ENCODE measurements around the gene ARRB1.
A peak's percentile ranks its signal among the peaks of the same experiment; 100 is the strongest.
"Not testable (repeated sequence)": the region's sequence is repeated elsewhere in the genome, so short reads cannot be mapped to it uniquely, and the experiment has no call there.

Gene ARRB1

GRCh38 chr11:75333807-75334140 lies 17.7 kb downstream of the ARRB1 start:
- no peak overlapping the region for H3K27ac ChIP-seq
- TF ChIP-seq ZFX (IDR thresholded peaks at IDR 0.05; ENCODE audit: borderline replicate concordance) (no peak), CTCF (IDR thresholded peaks at IDR 0.05) (no peak)

- TF ChIP-seq CTCF (IDR thresholded peaks at IDR 0.05) = no peak
- TF ChIP-seq ZFX (IDR thresholded peaks at IDR 0.05; ENCODE audit: borderline replicate concordance) = no peak
- H3K27ac ChIP-seq = no peak overlapping the region
Observed at GRCh38 chr11:75333022-75333806, 18.2 kb downstream of the ARRB1 start.

- not testable (repeated sequence) for H3K27ac ChIP-seq
Observed at GRCh38 chr11:75331761-75332160, 19.7 kb downstream of the ARRB1 start.

DNA sequence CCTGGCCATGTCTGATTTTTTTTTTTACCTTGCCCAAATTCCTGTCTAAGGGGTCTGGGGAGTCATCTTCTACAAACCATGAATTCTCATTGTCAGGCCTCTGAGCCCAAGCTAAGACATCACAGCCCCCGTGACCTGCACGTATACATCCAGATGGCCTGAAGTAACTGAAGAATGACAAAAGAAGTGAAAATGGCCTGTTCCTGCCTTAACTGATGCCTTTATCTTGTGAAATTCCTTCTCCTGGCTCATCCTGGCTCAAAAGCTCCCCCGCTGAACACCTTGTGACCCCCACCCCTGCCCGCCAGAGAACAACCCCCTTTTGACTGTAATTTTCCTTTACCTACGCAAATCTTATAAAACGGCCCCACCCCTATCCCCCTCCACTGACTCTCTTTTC lies 20.2 kb downstream of the ARRB1 start:
- peak overlapping the region; percentile 59 for H3K27ac ChIP-seq

DNA sequence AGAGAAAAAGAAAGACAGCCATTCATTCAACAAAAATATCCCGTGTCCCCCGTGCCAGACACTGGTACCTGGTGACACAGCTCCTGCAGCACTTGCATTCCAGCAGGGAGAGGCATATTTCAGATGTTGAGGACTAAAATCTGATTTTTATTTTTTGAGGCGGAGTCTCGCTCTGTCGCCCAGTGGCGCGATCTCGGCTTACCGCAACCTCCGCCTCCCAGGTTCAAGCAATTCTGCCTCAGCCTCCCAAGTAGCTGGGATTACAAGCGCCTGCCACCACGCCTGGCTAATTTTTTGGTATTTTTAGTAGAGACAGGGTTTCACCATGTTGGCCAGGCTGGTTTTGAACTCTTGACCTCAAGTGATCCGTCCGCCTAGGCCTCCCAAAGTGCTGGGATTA lies 20.6 kb downstream of the ARRB1 start:
- peak overlapping the region; percentile 59 for H3K27ac ChIP-seq

DNA sequence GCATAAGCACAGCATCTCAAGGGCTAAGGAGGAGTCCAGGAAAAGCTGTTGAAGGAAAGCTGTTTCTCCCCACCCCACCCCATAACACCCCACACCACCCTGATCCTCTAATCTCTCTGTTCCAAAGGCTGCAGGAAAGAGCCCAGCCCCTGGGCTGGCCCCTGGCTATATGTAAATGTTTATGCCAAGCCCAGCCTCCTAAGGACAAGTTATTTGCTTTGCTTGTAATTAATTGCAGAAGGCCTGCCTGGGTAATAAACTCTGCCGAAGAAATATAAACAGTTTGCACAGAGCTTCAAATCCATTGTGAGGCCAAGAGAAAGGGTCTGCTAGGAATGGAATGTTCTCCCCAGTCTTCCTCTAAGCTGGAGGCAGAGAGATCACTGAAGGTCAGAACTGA lies 21.2 kb downstream of the ARRB1 start:
- TF ChIP-seq CTCF (IDR thresholded peaks at IDR 0.05) = no peak
- TF ChIP-seq ZFX (IDR thresholded peaks at IDR 0.05; ENCODE audit: borderline replicate concordance) = no peak
- peak overlapping the region; percentile 59 for H3K27ac ChIP-seq

GRCh38 chr11:75328426-75329277 lies 22.8 kb downstream of the ARRB1 start:
- peak overlapping the region; percentile 59 for H3K27ac ChIP-seq
- TF ChIP-seq ZFX (IDR thresholded peaks at IDR 0.05; ENCODE audit: borderline replicate concordance) (no peak), CTCF (IDR thresholded peaks at IDR 0.05) (peak; percentile 86)

DNA sequence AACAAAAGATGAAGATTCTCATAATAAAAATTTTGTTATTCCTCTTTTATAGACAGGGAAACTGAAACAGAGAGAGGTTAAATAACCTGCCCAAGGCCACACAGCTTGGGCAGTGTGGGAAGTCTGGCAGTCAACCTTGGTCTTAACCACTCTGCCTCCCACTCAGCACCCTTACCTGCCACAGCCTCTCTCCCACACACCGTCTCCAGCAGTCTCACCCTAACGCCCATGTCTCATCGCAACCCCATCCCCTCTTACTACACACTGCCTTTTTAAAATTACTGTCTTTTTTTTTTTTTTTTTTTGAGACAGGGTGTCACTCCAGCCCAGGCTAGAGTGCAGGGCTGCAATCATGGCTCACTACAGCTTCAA lies 25.0 kb downstream of the ARRB1 start:
- H3K27ac ChIP-seq = no peak overlapping the region
- TF ChIP-seq ZFX (IDR thresholded peaks at IDR 0.05; ENCODE audit: borderline replicate concordance) = no peak
- no peak for TF ChIP-seq CTCF (IDR thresholded peaks at IDR 0.05)

Data from 22Rv1 (cell line).